ENCODE measurements around the gene RNU2-63P. TPM values are rescaled to one million over a fixed set of nuclear protein-coding genes. Genes with fewer than 3 reads are reported as not detected.

Gene RNU2-63P
- total and polyA plus RNA-seq, 2 of the 8 experiments (the other 6 are each of a cell fraction or from before 2014, with no cell fraction given): 6.6 TPM; not detected in 1

DNA sequence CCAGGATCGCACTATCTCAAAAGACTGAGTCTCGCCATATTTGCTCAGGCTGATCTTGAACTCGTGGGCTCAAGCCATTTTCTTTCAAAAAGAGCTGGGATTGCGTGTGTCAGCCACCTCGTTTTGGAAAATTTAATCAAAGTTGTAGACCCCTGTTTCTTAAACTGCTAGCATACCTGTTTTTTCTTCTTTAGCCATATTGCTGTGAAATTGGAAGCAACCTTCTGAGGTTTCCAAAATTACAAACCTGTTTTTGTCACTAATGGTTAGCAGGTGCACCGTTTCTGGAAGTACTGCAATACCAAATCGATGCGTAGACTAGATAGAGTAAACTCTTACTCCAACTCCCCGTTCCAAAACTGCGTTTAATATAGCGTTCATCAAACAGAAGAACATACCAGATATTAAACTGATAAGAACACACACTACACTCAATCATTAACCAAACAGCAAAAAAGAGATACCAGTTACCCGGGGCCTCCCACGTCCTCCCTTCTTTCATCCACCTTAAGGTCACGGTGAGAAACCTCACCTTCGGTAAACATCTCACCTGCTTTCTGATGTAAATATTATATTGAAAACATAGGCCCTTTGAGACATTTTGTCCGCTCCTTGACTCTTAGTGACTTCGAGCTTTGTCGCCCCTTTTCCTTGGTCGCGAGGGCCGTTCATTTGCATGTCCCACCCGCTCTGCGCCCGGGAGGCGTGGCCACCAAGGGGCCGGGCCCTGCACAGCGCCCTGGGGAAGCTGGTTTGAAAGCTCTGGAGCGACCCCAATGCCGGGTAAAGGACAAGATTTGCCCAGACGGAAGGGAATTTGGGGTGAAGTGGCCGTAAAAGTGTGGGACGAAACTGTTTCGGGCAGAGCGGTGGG lies at the start of gene RNU2-63P (continued):
- no peak for TF ChIP-seq SUZ12 (IDR thresholded peaks at IDR 0.05; ENCODE audit: low read length)

All from H1 (cell line).